Measurements from ENCODE around the gene ZNF598.

Gene ZNF598

GRCh38 chr16:2003827-2004641 is 5.6 kb downstream of the ZNF598 start (continued):
- TF ChIP-seq GLIS2 (tag by site-specific recombination; IDR thresholded peaks at IDR 0.05) (peak; percentile 47), ZNF350 (tag by site-specific recombination; IDR thresholded peaks at IDR 0.05) (no peak), YY2 (tag by site-specific recombination; IDR thresholded peaks at IDR 0.05) (peak; percentile 54), ZNF658 (tag by site-specific recombination; IDR thresholded peaks at IDR 0.05) (no peak), ZNF239 (tag by site-specific recombination; IDR thresholded peaks at IDR 0.05) (no peak), KLF7 (tag by site-specific recombination; IDR thresholded peaks at IDR 0.05; ENCODE audit: borderline replicate concordance) (peak; percentile 94), ZNF555 (tag by site-specific recombination; conservative IDR thresholded peaks at IDR 0.05) (no peak), ZNF394 (tag by site-specific recombination; IDR thresholded peaks at IDR 0.05; ENCODE audit: borderline replicate concordance) (peak; percentile 70; the same call in 1 of the 2 replicates), BCL6B (tag by site-specific recombination; IDR thresholded peaks at IDR 0.05) (peak; percentile 81), ZNF10 (tag by site-specific recombination; IDR thresholded peaks at IDR 0.05) (peak; percentile 94), ZNF843 (tag by site-specific recombination; IDR thresholded peaks at IDR 0.05) (0 out of 2 replicates have a peak, but pooled peaks have one; percentile 38), ZSCAN23 (tag by site-specific recombination; IDR thresholded peaks at IDR 0.05) (no peak), ZNF629 (tag by site-specific recombination; IDR thresholded peaks at IDR 0.05) (0 out of 2 replicates have a peak, but pooled peaks have one; percentile 39), ZNF571 (tag by site-specific recombination; IDR thresholded peaks at IDR 0.05) (no peak), TCF7L2 (IDR thresholded peaks at IDR 0.05; ENCODE audit: borderline replicate concordance, low read depth, low read length) (no peak), BCL11B (tag by site-specific recombination; IDR thresholded peaks at IDR 0.05; ENCODE audit: low read depth) (no peak), FEZF1 (tag by site-specific recombination; IDR thresholded peaks at IDR 0.05) (no peak), ZBTB49 (tag by site-specific recombination; IDR thresholded peaks at IDR 0.05; ENCODE audit: low read depth) (no peak), ZNF280C (tag by site-specific recombination; IDR thresholded peaks at IDR 0.05) (no peak), MEIS1 (CRISPR knock-in tag; IDR thresholded peaks at IDR 0.05; ENCODE audit: borderline replicate concordance) (no peak), ZNF146 (tag by site-specific recombination; IDR thresholded peaks at IDR 0.05) (no peak), ZNF341 (tag by site-specific recombination; IDR thresholded peaks at IDR 0.05; ENCODE audit: low read depth) (no peak), REPIN1 (tag by site-specific recombination; IDR thresholded peaks at IDR 0.05; ENCODE audit: low read depth) (no peak), MZF1 (tag by site-specific recombination; IDR thresholded peaks at IDR 0.05; ENCODE audit: borderline replicate concordance) (no peak), ZNF785 (tag by site-specific recombination; IDR thresholded peaks at IDR 0.05) (no peak), ZSCAN5A (tag by site-specific recombination; IDR thresholded peaks at IDR 0.05) (no peak), OVOL3 (tag by site-specific recombination; IDR thresholded peaks at IDR 0.05) (no peak), PRDM1 (tag by site-specific recombination; IDR thresholded peaks at IDR 0.05) (no peak), ZNF610 (tag by site-specific recombination; IDR thresholded peaks at IDR 0.05; ENCODE audit: borderline replicate concordance) (no peak; the same call in 1 of the 2 replicates)
- TF ChIP-seq, protein P1, sequence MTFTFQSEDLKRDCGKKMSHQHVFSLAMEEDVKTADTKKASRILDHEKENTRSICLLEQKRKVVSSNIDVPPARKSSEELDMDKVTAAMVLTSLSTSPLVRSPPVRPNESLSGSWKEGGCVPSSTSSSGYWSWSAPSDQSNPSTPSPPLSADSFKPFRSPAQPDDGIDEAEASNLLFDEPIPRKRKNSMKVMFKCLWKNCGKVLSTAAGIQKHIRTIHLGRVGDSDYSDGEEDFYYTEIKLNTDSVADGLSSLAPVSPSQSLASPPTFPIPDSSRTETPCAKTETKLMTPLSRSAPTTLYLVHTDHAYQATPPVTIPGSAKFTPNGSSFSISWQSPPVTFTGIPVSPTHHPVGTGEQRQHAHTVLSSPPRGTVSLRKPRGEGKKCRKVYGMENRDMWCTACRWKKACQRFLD (tag by site-specific recombination; IDR thresholded peaks at IDR 0.05): peak; percentile 76; the same call in 1 of the 2 replicates
